Thyroid gland (tissue), 4 donors: ENCODE data around the gene TMEM217.

Experiments
- CTCF ChIP-seq, 6 experiments: fragments of 200-600 bp in 3 of 6; fragments of 450-650 bp in 3 of 6; sonication (generic) in 3 of 6; IDR thresholded peaks; one replicate each; pipeline ENCODE4 v1.5.1; 2016 to 2019; ENCODE audit warnings: antibody characterized with exemption in 6 of 6, mild to moderate bottlenecking in 2 of 6, inconsistent platforms in 1 of 6, moderate library complexity in 1 of 6
- POLR2A ChIP-seq, 2 donors: fragments of 450-650 bp; IDR thresholded peaks; one replicate each; pipeline ENCODE4 v1.6.1; 2017; ENCODE audit warnings: antibody characterized with exemption in 2 of 2, mild to moderate bottlenecking in 2 of 2, moderate library complexity in 1 of 2

- TF ChIP-seq CTCF (IDR thresholded peaks at IDR 0.05): no peak
- no peak for TF ChIP-seq POLR2A (IDR thresholded peaks at IDR 0.05)
Measured at GRCh38 chr6:37280162-37280887, 22.4 kb upstream of the TMEM217 start.
